Measurements from ENCODE around the gene GFOD1. TPM values are rescaled to one million over a fixed set of nuclear protein-coding genes. Genes with fewer than 3 reads are reported as not detected.

Gene GFOD1
- total and polyA plus RNA-seq, 10 of the 15 experiments (the other 5 are each of a cell fraction or from before 2014, with no cell fraction given), result 6.5 to 41.4 (median 16.0) TPM

DNA sequence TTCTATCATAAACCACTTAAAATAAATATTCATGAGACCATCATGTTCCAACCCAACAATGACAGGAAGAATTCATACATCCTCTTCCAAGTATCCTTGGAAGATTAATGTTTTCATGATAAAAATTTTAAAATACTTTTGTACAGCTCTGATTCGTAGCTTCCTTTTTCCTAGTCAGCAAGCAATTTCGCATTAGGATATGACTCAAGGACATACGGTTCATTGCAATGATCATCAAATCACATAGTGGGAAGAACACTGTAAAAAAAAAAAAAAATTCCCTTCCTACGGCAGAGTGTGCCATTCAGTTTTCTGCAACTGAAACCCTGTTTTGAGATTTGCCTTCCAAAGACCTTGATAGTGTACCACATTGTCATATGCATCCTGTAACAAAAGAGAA lies 35.3 kb upstream of the GFOD1 start:
- ChIA-PET RAD21 (ENCODE audit: unreplicated experiment) (no interaction called here), POLR2A (no interaction called here), CTCF (no interaction called here), SMC1A (ENCODE audit: uncharacterized antibody, unreplicated experiment) (interaction anchor here (0.7 to 1.2 kb wide), 2 partner anchors 10 to 14 kb away, joined by 3 to 5 read pairs; no protein-coding TSS in a partner anchor)
- Histone ChIP-seq H3K9me3 (replicated peaks; ENCODE audit: control insufficient read depth, insufficient read depth, low read length) (no peaks in the 10 kb centered on the region), H2AFZ (ENCODE audit: control insufficient read depth, low read depth, low read length) (no peak overlapping the region), H3K4me1 (ENCODE audit: control insufficient read depth, insufficient read depth, low read length) (peaks cover 12% of the 10 kb centered on the region), H3K79me2 (ENCODE audit: control insufficient read depth, insufficient read depth, low read length) (no peaks in the 10 kb centered on the region), H3K9ac (ENCODE audit: control insufficient read depth, insufficient read depth, low read length) (no peak overlapping the region), H3K27ac (ENCODE audit: control insufficient read depth, insufficient read depth) (no peak overlapping the region), H3K36me3 (ENCODE audit: control insufficient read depth in 2 of 2, insufficient read depth in 2 of 2, low read length in 1 of 2) (no peaks in the 10 kb centered on the region), H3K4me3 (no peak overlapping the region), H3K4me2 (ENCODE audit: control insufficient read depth, insufficient read depth) (no peak overlapping the region), H3K27me3 (replicated peaks in 1 of 2; ENCODE audit: control insufficient read depth in 2 of 2, insufficient read depth in 2 of 2, low read length in 1 of 2) (no peaks in the 10 kb centered on the region), H4K20me1 (ENCODE audit: control insufficient read depth, insufficient read depth) (no peaks in the 10 kb centered on the region)
- TF ChIP-seq FOXK2 (IDR thresholded peaks at IDR 0.05) (no peak), MYC (IDR thresholded peaks at IDR 0.05; ENCODE audit: insufficient read depth, insufficient read length, insufficient replicate concordance, low read length, severe bottlenecking) (no peak), CHD1 (IDR thresholded peaks at IDR 0.05; ENCODE audit: low read depth, low read length) (no peak), TCF12 (IDR thresholded peaks at IDR 0.05; ENCODE audit: low read depth, low read length) (no peak), MEF2B (IDR thresholded peaks at IDR 0.05; ENCODE audit: partially characterized antibody, poor library complexity, severe bottlenecking) (no peak), NFYA (IDR thresholded peaks at IDR 0.05; ENCODE audit: borderline replicate concordance, low read depth, low read length) (no peak), YBX1 (IDR thresholded peaks at IDR 0.05) (no peak), RCOR1 (conservative IDR thresholded peaks at IDR 0.05; ENCODE audit: low read depth, low read length) (no peak), ZNF207 (IDR thresholded peaks at IDR 0.05; ENCODE audit: borderline replicate concordance) (no peak)
- TF ChIP-seq, protein P1, sequence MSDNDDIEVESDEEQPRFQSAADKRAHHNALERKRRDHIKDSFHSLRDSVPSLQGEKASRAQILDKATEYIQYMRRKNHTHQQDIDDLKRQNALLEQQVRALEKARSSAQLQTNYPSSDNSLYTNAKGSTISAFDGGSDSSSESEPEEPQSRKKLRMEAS (IDR thresholded peaks at IDR 0.05; ENCODE audit: low read depth, low read length), result no peak
- TF ChIP-seq, protein P2, sequence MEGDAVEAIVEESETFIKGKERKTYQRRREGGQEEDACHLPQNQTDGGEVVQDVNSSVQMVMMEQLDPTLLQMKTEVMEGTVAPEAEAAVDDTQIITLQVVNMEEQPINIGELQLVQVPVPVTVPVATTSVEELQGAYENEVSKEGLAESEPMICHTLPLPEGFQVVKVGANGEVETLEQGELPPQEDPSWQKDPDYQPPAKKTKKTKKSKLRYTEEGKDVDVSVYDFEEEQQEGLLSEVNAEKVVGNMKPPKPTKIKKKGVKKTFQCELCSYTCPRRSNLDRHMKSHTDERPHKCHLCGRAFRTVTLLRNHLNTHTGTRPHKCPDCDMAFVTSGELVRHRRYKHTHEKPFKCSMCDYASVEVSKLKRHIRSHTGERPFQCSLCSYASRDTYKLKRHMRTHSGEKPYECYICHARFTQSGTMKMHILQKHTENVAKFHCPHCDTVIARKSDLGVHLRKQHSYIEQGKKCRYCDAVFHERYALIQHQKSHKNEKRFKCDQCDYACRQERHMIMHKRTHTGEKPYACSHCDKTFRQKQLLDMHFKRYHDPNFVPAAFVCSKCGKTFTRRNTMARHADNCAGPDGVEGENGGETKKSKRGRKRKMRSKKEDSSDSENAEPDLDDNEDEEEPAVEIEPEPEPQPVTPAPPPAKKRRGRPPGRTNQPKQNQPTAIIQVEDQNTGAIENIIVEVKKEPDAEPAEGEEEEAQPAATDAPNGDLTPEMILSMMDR (IDR thresholded peaks at IDR 0.05 in 2 of 3, conservative IDR thresholded peaks at IDR 0.05 in 1 of 3; ENCODE audit: control insufficient read depth in 2 of 3, extremely low read depth in 1 of 3, insufficient read depth in 1 of 3, low read depth in 3 of 3, low read length in 3 of 3), result no peak
- TF ChIP-seq, protein P3, sequence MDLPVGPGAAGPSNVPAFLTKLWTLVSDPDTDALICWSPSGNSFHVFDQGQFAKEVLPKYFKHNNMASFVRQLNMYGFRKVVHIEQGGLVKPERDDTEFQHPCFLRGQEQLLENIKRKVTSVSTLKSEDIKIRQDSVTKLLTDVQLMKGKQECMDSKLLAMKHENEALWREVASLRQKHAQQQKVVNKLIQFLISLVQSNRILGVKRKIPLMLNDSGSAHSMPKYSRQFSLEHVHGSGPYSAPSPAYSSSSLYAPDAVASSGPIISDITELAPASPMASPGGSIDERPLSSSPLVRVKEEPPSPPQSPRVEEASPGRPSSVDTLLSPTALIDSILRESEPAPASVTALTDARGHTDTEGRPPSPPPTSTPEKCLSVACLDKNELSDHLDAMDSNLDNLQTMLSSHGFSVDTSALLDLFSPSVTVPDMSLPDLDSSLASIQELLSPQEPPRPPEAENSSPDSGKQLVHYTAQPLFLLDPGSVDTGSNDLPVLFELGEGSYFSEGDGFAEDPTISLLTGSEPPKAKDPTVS (IDR thresholded peaks at IDR 0.05; ENCODE audit: low read depth, low read length), result no peak
- TF ChIP-seq, protein P4, sequence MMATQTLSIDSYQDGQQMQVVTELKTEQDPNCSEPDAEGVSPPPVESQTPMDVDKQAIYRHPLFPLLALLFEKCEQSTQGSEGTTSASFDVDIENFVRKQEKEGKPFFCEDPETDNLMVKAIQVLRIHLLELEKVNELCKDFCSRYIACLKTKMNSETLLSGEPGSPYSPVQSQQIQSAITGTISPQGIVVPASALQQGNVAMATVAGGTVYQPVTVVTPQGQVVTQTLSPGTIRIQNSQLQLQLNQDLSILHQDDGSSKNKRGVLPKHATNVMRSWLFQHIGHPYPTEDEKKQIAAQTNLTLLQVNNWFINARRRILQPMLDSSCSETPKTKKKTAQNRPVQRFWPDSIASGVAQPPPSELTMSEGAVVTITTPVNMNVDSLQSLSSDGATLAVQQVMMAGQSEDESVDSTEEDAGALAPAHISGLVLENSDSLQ (IDR thresholded peaks at IDR 0.05), result no peak
- intact Hi-C loops (cut with micrococcal nuclease; ENCODE audit: unreplicated experiment), result no loop called here
- no peak for ATAC-seq
- WGBS (ENCODE audit: insufficient coverage, insufficient replicate concordance, low lambda C conversion rate, missing lambda C conversion rate), result 33% methylated on average over 4 of the region's 4 CpGs
- no peak for FAIRE-seq
- BruUV-seq (replicated peaks), result no TSS peak
- in situ Hi-C loops (cut with MboI), result no loop called here
- no peak for DNase-seq (ENCODE audit: low read depth, low spot score)

Measured in GM12878 (cell line).